Keratinocyte (primary cell): ENCODE results near the gene CEP78. TPM values are rescaled to one million over a fixed set of nuclear protein-coding genes. Genes with fewer than 3 reads are reported as not detected.

ENCODE experiments used
- DNase-seq: peaks from one replicate; pipeline ENCODE4 v3.0.0-alpha.2; 2011; ENCODE audit warnings: low read depth, missing footprints, low spot score
- FAIRE-seq: peaks from 2 replicates; lab custom pipeline; 2011; peaks lifted over from hg19 to GRCh38; lab: Jason Lieb, UNC
- H2AFZ ChIP-seq: 2 replicates; pipeline ENCODE4 v1.6.0; 2012; ENCODE audit warnings: low read length, control low read depth, inconsistent platforms; ENCODE audit not compliant: control insufficient read depth
- H3K27ac ChIP-seq: 2 replicates; pipeline ENCODE4 v1.5.1; 2011; ENCODE audit warnings: low read length; ENCODE audit not compliant: control insufficient read depth, insufficient read depth
- H3K27me3 ChIP-seq: 3 replicates; pipeline ENCODE4 v1.6.0; 2011; ENCODE audit warnings: low read length; ENCODE audit not compliant: control insufficient read depth, insufficient read depth; ENCODE audit errors: extremely low read depth
- H3K36me3 ChIP-seq, 2 experiments: 2 replicates in 1 of 2; 3 replicates in 1 of 2; pipeline ENCODE4 v1.5.1; 2011; ENCODE audit warnings: low read length in 2 of 2, mild to moderate bottlenecking in 1 of 2; ENCODE audit not compliant: control insufficient read depth in 2 of 2, insufficient read depth in 2 of 2; ENCODE audit errors: extremely low read depth in 1 of 2
- H3K4me1 ChIP-seq: 3 replicates; pipeline ENCODE4 v1.5.1; 2011; ENCODE audit warnings: low read length; ENCODE audit not compliant: control insufficient read depth, insufficient read depth; ENCODE audit errors: extremely low read depth
- H3K4me2 ChIP-seq: 3 replicates; pipeline ENCODE4 v1.6.0; 2011; ENCODE audit warnings: low read depth, low read length; ENCODE audit not compliant: control insufficient read depth, insufficient read depth; ENCODE audit errors: extremely low read depth
- H3K4me3 ChIP-seq, 3 experiments: fragments of 200-600 bp in 1 of 3; sonication (generic) in 1 of 3; 2 replicates in 2 of 3; 3 replicates in 1 of 3; pipeline ENCODE4 v1.5.1; 2011 to 2016; ENCODE audit warnings: low read length in 3 of 3, mild to moderate bottlenecking in 3 of 3, control low read depth in 2 of 3, inconsistent platforms in 1 of 3, low read depth in 1 of 3, mixed read lengths in 1 of 3, mixed run types in 1 of 3, moderate library complexity in 1 of 3; ENCODE audit not compliant: control insufficient read depth in 2 of 3, insufficient read depth in 2 of 3; ENCODE audit errors: extremely low read depth in 1 of 3
- H3K79me2 ChIP-seq: 2 replicates; pipeline ENCODE4 v1.6.0; 2012; ENCODE audit warnings: low read length; ENCODE audit not compliant: control insufficient read depth, insufficient read depth
- H3K9ac ChIP-seq: 3 replicates; pipeline ENCODE4 v1.6.0; 2011; ENCODE audit warnings: low read length; ENCODE audit not compliant: control insufficient read depth, insufficient read depth; ENCODE audit errors: extremely low read depth
- H3K9me1 ChIP-seq: 3 replicates; pipeline ENCODE4 v1.6.0; 2011; ENCODE audit warnings: low read length; ENCODE audit not compliant: control insufficient read depth, insufficient read depth; ENCODE audit errors: extremely low read depth
- H3K9me3 ChIP-seq: 2 replicates; pipeline ENCODE4 v1.5.1; 2012; ENCODE audit warnings: low read depth, low read length; ENCODE audit not compliant: control insufficient read depth
- H4K20me1 ChIP-seq: 3 replicates; pipeline ENCODE4 v1.6.0; 2011; ENCODE audit warnings: low read length; ENCODE audit not compliant: control insufficient read depth, insufficient read depth; ENCODE audit errors: extremely low read depth
- CTCF ChIP-seq, 3 experiments: IDR thresholded peaks in 1 of 3; conservative IDR thresholded peaks in 1 of 3; optimal IDR thresholded peaks in 1 of 3; 2 replicates in 2 of 3; 3 replicates in 1 of 3; pipeline versions ENCODE3 to v1.5.1; 2011; ENCODE audit warnings: low read length in 3 of 3, mild to moderate bottlenecking in 3 of 3, moderate library complexity in 2 of 3, control low read depth in 1 of 3, inconsistent platforms in 1 of 3; ENCODE audit not compliant: insufficient read depth in 2 of 3; ENCODE audit errors: extremely low read depth in 1 of 3
- EZH2 ChIP-seq: IDR thresholded peaks from one replicate; pipeline ENCODE4 v1.6.1; 2012; ENCODE audit warnings: inconsistent platforms, mild to moderate bottlenecking, low read length, moderate library complexity
- dilution Hi-C: fragments of 300-500 bp; cut with MboI; formaldehyde crosslinking; loops from one replicate; pipeline ENCODE4 v1.7.0; 2020; ENCODE audit warnings: low sequenced_read_pairs; ENCODE audit not compliant: extremely low pct_ligation_motif_present
- polyA plus RNA-seq, 5 experiments: library from polyadenylated mRNA; depleted of rRNA in 3 of 5; stranded (reverse) in 3 of 5; stranded (forward) in 1 of 5; unstranded in 1 of 5; fragments of >200 nt; gene quantifications; 1 replicate in 1 of 5; 2 replicates in 3 of 5; 3 replicates in 1 of 5; pipeline versions ENCODE4 v1.2.1 to v1.2.3, GENCODE V29; 2011 to 2012; ENCODE audit warnings: missing spikeins in 2 of 5, low read depth in 1 of 5, low replicate concordance in 1 of 5

CEP78 gene
- polyA plus RNA-seq, 1 donor (not counting 4 experiments of a cell fraction or from before 2014, with no cell fraction given), result 13.2 TPM

GRCh38 chr9:78314550-78314949 lies 78.7 kb downstream of the CEP78 start:
- H4K20me1 ChIP-seq, result peaks cover 3% of the 10 kb centered on the region
- no peaks in the 10 kb centered on the region for H3K27me3 ChIP-seq
- DNase-seq (no peak), FAIRE-seq (no peak)
- no peaks in the 10 kb centered on the region for H3K4me1 ChIP-seq
- no peak overlapping the region for H2AFZ ChIP-seq
- dilution Hi-C loops, result no loop called here
- no peaks in the 10 kb centered on the region for H3K79me2 ChIP-seq
- no peak overlapping the region for H3K4me2 ChIP-seq
- H3K9ac ChIP-seq, result no peak overlapping the region
- H3K4me3 ChIP-seq, result no peak overlapping the region
- no peak for TF ChIP-seq EZH2
- TF ChIP-seq CTCF (optimal IDR thresholded peaks at IDR 0.05 in 1 of 3, IDR thresholded peaks at IDR 0.05 in 1 of 3, conservative IDR thresholded peaks at IDR 0.05 in 1 of 3; ENCODE audit: extremely low read depth in 1 of 3, insufficient read depth in 2 of 3, low read length in 3 of 3), result no peak
- no peaks in the 10 kb centered on the region for H3K9me3 ChIP-seq
- peaks cover 4 to 42% of the 10 kb centered on the region in 2 experiments for H3K36me3 ChIP-seq
- H3K27ac ChIP-seq, result no peak overlapping the region
- no peaks in the 10 kb centered on the region for H3K9me1 ChIP-seq

GRCh38 chr9:78314953-78315870 lies 79.3 kb downstream of the CEP78 start:
- H3K4me1 ChIP-seq, result no peaks in the 10 kb centered on the region
- DNase-seq (no peak), FAIRE-seq (no peak)
- no peaks in the 10 kb centered on the region for H3K79me2 ChIP-seq
- H2AFZ ChIP-seq, result no peak overlapping the region
- H3K27me3 ChIP-seq, result no peaks in the 10 kb centered on the region
- H3K27ac ChIP-seq, result no peak overlapping the region
- H3K9ac ChIP-seq, result no peak overlapping the region
- H3K4me3 ChIP-seq, result no peak overlapping the region
- no peaks in the 10 kb centered on the region for H3K9me3 ChIP-seq
- peaks cover 2 to 44% of the 10 kb centered on the region in 2 experiments for H3K36me3 ChIP-seq
- no peak overlapping the region for H3K4me2 ChIP-seq
- dilution Hi-C loops, result no loop called here
- H4K20me1 ChIP-seq, result peaks cover 3% of the 10 kb centered on the region
- H3K9me1 ChIP-seq, result no peaks in the 10 kb centered on the region
- TF ChIP-seq CTCF (optimal IDR thresholded peaks at IDR 0.05 in 1 of 3, IDR thresholded peaks at IDR 0.05 in 1 of 3, conservative IDR thresholded peaks at IDR 0.05 in 1 of 3; ENCODE audit: extremely low read depth in 1 of 3, insufficient read depth in 2 of 3, low read length in 3 of 3) (no peak), EZH2 (no peak)
